KOPT-K1 (cell line): ENCODE data around the gene MYO1H.
A peak's percentile ranks its signal among the peaks of the same experiment; 100 is the strongest.
"Not testable (repeated sequence)": the region's sequence is repeated elsewhere in the genome, so short reads cannot be mapped to it uniquely, and the experiment has no call there.

ENCODE experiments used
- H3K27ac ChIP-seq: fragments of 200-600 bp; sonication (generic); 2 replicates; pipeline ENCODE4 v1.5.1; 2016; ENCODE audit warnings: antibody characterized with exemption, mild to moderate bottlenecking, low read depth, low read length; ENCODE audit not compliant: poor library complexity, severe bottlenecking
- H3K36me3 ChIP-seq: fragments of 200-600 bp; sonication (generic); 2 replicates; pipeline ENCODE4 v1.5.1; 2017; ENCODE audit warnings: antibody characterized with exemption, mild to moderate bottlenecking, low read length, moderate library complexity; ENCODE audit not compliant: insufficient read depth
- H3K9me3 ChIP-seq: fragments of 200-600 bp; sonication (generic); 2 replicates; pipeline ENCODE4 v1.5.1; 2017; ENCODE audit warnings: antibody characterized with exemption, low read length, mild to moderate bottlenecking; ENCODE audit not compliant: insufficient read depth, poor library complexity, severe bottlenecking

The MYO1H gene

GRCh38 chr12:109461846-109462756 lies 114.4 kb downstream of the MYO1H start:
- H3K27ac ChIP-seq = no peak overlapping the region
- no peaks in the 10 kb centered on the region for H3K9me3 ChIP-seq
- H3K36me3 ChIP-seq = peaks cover 75% of the 10 kb centered on the region

- Histone ChIP-seq H3K36me3 (peaks cover 75% of the 10 kb centered on the region), H3K27ac (no peak overlapping the region)
Observed at GRCh38 chr12:109462868-109463692, 115.4 kb downstream of the MYO1H start.

GRCh38 chr12:109463756-109464155 lies 116.1 kb downstream of the MYO1H start:
- Histone ChIP-seq H3K9me3 (no peaks in the 10 kb centered on the region), H3K36me3 (peaks cover 73% of the 10 kb centered on the region), H3K27ac (no peak overlapping the region)

More at GRCh38 chr12:109462868-109463692, 115.4 kb downstream of the MYO1H start:
- H3K9me3 ChIP-seq = no peaks in the 10 kb centered on the region

- H3K9me3 ChIP-seq = no peaks in the 10 kb centered on the region
- H3K36me3 ChIP-seq = peaks cover 73% of the 10 kb centered on the region
- H3K27ac ChIP-seq = no peak overlapping the region
Observed at GRCh38 chr12:109464642-109465351, 117.1 kb downstream of the MYO1H start.

- Histone ChIP-seq H3K36me3 (peaks cover 78% of the 10 kb centered on the region), H3K9me3 (no peaks in the 10 kb centered on the region), H3K27ac (no peak overlapping the region)
Observed at GRCh38 chr12:109466305-109466704, 118.6 kb downstream of the MYO1H start.

GRCh38 chr12:109466821-109467220 lies 119.1 kb downstream of the MYO1H start:
- Histone ChIP-seq H3K27ac (no peak overlapping the region), H3K36me3 (peaks cover 80% of the 10 kb centered on the region), H3K9me3 (no peaks in the 10 kb centered on the region)

- Histone ChIP-seq H3K27ac (no peak overlapping the region), H3K36me3 (peaks cover 78% of the 10 kb centered on the region), H3K9me3 (no peaks in the 10 kb centered on the region)
Observed at GRCh38 chr12:109467978-109468676, 120.4 kb downstream of the MYO1H start.

- no peaks in the 10 kb centered on the region for H3K9me3 ChIP-seq
- H3K36me3 ChIP-seq = peaks cover 67% of the 10 kb centered on the region
- no peak overlapping the region for H3K27ac ChIP-seq
Observed at GRCh38 chr12:109469517-109469916, 121.8 kb downstream of the MYO1H start.

GRCh38 chr12:109473006-109473405 lies 125.3 kb downstream of the MYO1H start:
- H3K27ac ChIP-seq = no peak overlapping the region
- H3K9me3 ChIP-seq = no peaks in the 10 kb centered on the region
- peaks cover 32% of the 10 kb centered on the region for H3K36me3 ChIP-seq

- not testable (repeated sequence) for H3K27ac ChIP-seq, H3K9me3 ChIP-seq
- H3K36me3 ChIP-seq = peaks cover 27% of the 10 kb centered on the region
Observed at GRCh38 chr12:109473526-109474270, 126.0 kb downstream of the MYO1H start.

- Histone ChIP-seq H3K9me3 (no peaks in the 10 kb centered on the region), H3K36me3 (peaks cover 13% of the 10 kb centered on the region; the same call in 1 of the 2 replicates), H3K27ac (no peak overlapping the region)
Observed at GRCh38 chr12:109475121-109475520, 127.4 kb downstream of the MYO1H start.

GRCh38 chr12:109475993-109476806 lies 128.5 kb downstream of the MYO1H start:
- Histone ChIP-seq H3K36me3 (peaks cover 3% of the 10 kb centered on the region; the same call in 1 of the 2 replicates), H3K27ac (peak overlapping the region; percentile 92), H3K9me3 (no peaks in the 10 kb centered on the region)

- no peaks in the 10 kb centered on the region for H3K9me3 ChIP-seq
- H3K36me3 ChIP-seq = no peaks in the 10 kb centered on the region
- peak overlapping the region; percentile 92 for H3K27ac ChIP-seq
Observed at GRCh38 chr12:109476807-109477184, 129.1 kb downstream of the MYO1H start.
